Hematopoietic multipotent progenitor cell treated with erythropoietin and hydrocortisone succinate and interleukin-3 and kit ligand, for 4 days (in vitro differentiated cells): ENCODE data around the gene CITED4.
"Not testable (repeated sequence)": the region's sequence is repeated elsewhere in the genome, so short reads cannot be mapped to it uniquely, and the experiment has no call there.

ENCODE experiments used
- DNase-seq: peaks from one replicate; pipeline ENCODE4 v3.0.0-alpha.2; 2015

CITED4 gene, protein sequence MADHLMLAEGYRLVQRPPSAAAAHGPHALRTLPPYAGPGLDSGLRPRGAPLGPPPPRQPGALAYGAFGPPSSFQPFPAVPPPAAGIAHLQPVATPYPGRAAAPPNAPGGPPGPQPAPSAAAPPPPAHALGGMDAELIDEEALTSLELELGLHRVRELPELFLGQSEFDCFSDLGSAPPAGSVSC

GRCh38 chr1:40862008-40862863, at the start of gene CITED4:
Gene CITED4 (minus strand): TSS chr1:40862363. CDS start chr1:40862127, 236 bp downstream.
- peak; percentile 97 for DNase-seq

DNA sequence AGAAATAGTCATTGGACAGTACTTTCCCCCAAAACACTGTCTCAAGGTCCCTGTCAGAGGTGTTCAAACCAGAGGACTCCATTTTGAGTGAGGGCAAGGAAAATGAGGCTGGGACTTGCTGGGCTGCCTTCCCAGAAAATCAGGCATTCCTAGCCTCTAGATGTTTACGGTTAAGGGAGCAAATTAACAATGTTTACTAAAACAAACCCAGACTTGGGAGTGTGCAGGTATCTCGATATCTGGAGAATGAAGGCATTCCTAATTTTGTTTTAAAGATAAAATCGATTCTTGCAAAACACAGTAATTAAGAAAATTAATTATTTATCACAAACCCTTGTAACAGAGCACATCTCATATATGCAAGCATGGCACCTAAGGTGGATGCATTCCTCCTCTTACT, 48.9 kb upstream of the CITED4 start:
- DNase-seq: no peak

DNA sequence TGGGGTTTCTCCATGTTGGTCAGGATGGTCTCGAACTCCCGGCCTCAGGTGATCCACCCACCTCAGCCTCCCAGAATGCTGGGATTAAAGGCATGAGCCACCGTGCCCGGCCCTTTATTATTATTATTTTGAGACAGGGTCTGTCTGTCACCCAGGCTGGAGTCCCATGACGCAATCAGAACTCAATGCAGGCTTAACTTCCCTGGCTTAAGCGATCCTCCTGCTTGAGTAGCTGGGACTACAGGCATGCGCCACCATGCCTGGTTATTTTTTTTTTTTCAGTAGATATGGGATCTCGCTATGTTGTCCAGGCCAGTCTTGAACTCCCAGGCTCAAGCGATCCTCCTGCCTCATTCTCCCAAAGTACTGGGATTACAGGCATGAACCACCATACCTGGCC, 47.1 kb upstream of the CITED4 start:
- no peak for DNase-seq

DNA sequence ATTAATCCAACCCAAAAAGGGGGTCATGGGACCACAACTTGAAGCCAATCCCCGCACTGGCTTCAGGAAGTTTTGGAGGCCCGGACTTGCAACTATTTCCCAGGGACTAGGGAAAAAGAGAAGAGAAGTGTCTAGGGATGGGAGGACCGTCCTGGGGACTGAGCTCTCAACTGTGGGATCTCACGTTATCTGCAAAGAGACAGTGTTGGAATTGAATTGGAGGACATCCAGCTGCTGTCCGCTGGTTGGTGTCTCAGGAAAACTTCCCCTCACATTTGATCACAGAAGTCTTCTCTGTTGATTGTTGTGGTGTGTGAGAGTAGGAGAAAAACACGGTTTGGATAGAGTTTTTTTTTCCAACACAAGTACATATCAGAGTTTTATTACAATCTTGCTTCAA, 46.2 kb upstream of the CITED4 start:
- no peak for DNase-seq

GRCh38 chr1:40907899-40908298, 45.7 kb upstream of the CITED4 start:
- DNase-seq: no peak

DNA sequence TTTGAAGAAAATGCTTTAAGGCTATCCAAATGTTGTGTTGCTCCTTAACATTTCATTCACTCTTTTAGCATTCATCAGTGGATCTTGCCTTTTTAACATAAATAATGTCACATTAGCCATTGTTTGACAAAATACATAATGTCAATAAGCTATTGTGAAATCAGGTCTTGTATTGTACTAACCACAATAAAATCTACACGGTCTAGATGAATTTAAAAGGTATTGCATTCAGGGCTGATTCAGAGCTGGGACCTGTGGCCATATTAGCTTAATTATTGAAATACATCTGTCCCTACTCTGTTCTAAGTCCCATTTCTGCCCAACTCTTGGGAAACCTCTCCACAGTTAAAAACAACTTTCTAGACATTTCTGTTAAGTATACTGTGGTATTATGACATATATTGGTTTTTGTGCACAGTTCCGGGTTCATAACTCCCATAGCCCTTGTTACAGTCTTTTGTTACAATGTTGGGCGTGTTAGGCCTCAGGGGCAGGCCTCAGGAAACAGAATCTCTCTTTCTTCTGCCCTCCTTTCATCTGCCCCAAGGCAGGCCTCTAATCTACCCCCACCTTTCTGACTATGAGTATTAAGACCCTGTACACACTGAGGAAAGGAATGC, 44.7 kb upstream of the CITED4 start:
- DNase-seq: no peak

DNA sequence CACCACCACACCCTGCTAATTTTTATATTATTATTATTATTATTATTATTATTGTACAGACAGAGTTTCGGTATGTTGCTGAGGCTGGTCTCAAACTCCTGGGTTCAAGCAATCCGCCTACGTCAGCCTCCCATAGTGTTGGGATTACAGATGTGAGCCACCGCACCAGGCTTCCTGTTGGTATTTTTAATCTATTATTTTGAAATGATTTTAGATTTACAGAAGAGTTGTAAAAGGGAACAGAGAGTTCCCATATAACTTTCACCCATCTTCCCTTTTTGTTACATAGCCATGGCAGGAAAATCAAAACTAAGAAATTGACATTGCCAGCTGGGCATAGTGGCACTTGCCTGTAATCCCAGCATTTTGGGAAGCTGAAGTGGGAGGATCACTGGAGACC, 42.9 kb upstream of the CITED4 start:
- no peak for DNase-seq

GRCh38 chr1:40903106-40903505, 40.9 kb upstream of the CITED4 start:
- DNase-seq: no peak

GRCh38 chr1:40901886-40902852, 40.0 kb upstream of the CITED4 start:
- DNase-seq: no peak

- no peak for DNase-seq
These were observed 37.2 kb upstream of the CITED4 start for GRCh38 chr1:40899230-40899870.

GRCh38 chr1:40898431-40898901, 36.3 kb upstream of the CITED4 start:
- no peak for DNase-seq

GRCh38 chr1:40897513-40897912, 35.4 kb upstream of the CITED4 start:
- DNase-seq: no peak

DNA sequence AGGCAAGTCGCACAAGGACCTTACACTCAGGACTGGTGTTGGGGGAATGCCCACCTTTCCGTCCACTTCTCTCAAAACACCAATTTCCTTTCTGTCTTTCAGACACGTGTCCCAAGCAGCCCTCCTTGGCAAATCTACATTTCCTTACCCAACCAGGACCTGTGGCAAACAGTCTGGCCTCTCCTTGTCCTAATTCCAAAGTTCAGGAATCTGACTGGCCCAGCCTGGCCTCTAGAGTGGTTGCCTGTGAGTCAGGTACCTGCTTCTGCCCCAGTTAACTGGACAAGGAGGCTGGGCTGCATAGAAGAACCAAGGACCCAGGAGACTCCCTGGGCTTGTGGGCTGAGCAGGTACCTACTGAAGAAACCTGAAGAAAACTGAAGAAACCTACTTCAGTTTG, 34.3 kb upstream of the CITED4 start:
- DNase-seq: no peak

DNA sequence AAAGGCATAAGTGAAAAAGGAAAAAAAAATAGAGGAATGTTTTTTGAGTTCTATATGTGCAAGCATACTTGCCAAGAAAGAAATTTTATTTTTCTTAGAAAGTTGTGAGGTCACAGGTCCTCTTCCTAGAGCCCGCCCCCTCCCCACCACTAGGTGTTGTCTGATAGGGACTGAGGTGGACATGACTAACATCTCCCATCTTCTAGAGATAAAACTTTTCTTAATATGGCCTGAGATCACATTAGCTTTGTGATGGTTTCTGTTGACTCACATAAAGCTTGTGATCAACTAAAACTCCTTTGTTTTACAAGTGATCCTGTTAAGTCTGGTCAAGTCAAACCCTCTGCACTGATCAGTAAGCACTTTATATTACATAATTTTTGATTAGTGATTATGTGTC, 33.4 kb upstream of the CITED4 start:
- DNase-seq: no peak

DNA sequence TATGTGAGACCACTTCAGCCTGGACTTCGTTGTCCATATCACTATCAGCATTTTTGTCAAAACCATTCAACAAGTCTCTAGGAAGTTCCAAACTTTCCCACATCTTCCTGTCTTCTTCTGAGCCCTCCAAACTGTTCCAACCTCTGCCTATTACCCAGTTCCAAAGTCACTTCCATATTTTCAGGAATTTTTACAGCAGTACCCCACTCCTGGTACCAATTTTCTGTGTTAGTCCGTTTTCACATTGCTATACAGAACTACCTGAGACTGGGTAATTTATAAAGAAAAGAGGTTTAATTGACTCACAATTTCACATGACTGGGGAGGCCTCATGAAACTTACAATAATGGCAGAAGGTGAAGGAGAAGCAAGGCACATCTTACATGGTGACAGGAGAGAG, 32.7 kb upstream of the CITED4 start:
- DNase-seq: not testable (repeated sequence)

- no peak for DNase-seq
These were observed 32.3 kb upstream of the CITED4 start for GRCh38 chr1:40894455-40894854.

DNA sequence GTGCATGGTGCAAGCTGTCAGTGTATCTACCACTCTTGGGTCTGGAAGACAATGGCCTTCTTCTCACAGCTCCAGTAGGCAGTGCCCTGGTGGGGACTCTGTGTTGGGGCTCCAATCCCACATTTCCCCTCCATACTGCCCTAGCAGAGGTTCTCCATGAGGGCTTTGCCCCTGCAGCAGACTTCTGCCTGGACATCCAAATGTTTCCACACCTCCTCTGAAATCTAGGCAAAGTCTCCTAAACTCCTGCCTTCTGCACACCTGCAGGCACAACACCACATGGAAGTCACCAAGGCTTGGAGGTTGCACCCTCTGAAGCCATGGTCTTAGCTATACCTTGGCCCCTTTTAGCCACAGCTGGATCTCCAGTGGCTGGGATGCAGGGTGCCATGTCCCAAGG, 31.8 kb upstream of the CITED4 start:
- DNase-seq: no peak

GRCh38 chr1:40892354-40892753, 30.2 kb upstream of the CITED4 start:
- no peak for DNase-seq

- no peak for DNase-seq
These were observed 28.6 kb upstream of the CITED4 start for GRCh38 chr1:40890771-40891170.

- no peak for DNase-seq
These were observed 25.5 kb upstream of the CITED4 start for GRCh38 chr1:40887652-40888051.

DNA sequence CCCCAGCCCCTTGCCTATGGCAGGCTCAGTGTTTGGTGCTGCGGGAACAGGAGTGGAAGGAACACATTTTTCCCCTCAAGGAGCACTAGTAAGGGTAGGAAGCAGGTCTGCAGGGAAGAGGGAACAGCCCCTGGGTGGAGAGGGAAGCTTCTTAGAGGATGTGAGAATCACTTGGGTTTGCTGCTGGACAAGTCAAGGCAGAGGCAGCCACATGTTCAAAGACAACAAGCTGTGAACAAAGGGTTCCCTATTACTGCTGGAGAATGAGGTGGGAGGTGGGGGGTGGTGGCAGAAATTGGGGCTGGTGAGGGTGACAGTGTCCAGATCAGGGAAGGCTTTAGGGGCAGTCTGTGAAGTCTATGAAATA, 24.8 kb upstream of the CITED4 start:
- no peak for DNase-seq

DNA sequence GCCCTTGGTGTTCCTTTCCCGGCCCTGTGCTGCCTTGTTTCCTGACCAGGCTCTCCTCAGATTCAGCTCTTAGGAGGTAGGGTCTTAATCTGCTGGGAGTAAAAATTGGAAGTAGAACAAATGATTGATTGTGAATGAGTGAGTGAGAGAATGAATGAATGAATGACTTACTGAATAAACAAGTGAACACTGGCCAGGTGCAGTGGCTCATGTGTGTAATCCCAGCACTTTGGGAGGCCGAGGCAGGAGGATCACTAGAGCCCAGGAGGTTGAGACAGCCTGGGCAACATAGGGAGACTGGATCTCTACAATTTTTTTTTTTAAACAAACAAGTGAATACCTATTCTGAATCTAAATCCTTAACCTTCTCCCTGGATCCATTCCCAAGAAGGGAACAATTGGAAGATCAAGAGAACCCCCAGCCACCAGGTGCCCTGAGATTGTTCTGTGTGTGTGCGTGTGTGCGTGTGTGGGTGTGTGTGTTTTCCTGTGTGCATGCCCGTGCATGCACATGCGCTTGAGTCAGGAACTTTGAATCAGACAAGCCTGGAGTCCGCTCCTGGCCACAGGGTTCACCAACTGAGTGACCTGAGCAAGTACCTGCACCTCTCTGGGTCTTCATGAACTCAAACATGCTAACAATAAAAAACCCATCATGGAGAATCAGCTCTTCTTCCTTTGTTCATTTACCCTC, 24.3 kb upstream of the CITED4 start:
- DNase-seq: no peak
